Activated CD4-positive, alpha-beta memory T cell treated with anti-CD3 and anti-CD28 coated beads for 36 hours (primary cell): ENCODE results near the gene LRRIQ1. TPM values are rescaled to one million over a fixed set of nuclear protein-coding genes. Genes with fewer than 3 reads are reported as not detected.

ENCODE experiments used
- CTCF ChIA-PET: fragments of 350-600 bp; sonication (Branson Sonifier 250); formaldehyde crosslinking; loops from one replicate; lab custom pipeline; 2021; ENCODE audit warnings: antibody characterized with exemption, inconsistent platforms; lab: Charles Lee
- POLR2A ChIA-PET: fragments of 350-600 bp; sonication (Branson Sonifier 250); formaldehyde crosslinking; loops from one replicate; lab custom pipeline; 2021; ENCODE audit warnings: antibody characterized with exemption; lab: Charles Lee
- DNase-seq: peaks from one replicate; pipeline ENCODE4 v3.0.0-alpha.2; 2020
- H3K27ac Mint-ChIP-seq: one replicate; pipeline ENCODE4 v1.8.0; 2021; ENCODE audit warnings: mixed read lengths
- H3K27me3 Mint-ChIP-seq: one replicate; pipeline ENCODE4 v1.8.0; 2021; ENCODE audit warnings: mixed read lengths
- H3K36me3 Mint-ChIP-seq: one replicate; pipeline ENCODE4 v1.8.0; 2021; ENCODE audit warnings: mixed read lengths
- H3K4me1 Mint-ChIP-seq: one replicate; pipeline ENCODE4 v1.8.0; 2021; ENCODE audit warnings: low read depth, mixed read lengths
- H3K4me3 Mint-ChIP-seq: one replicate; pipeline ENCODE4 v1.8.0; 2021; ENCODE audit warnings: mild to moderate bottlenecking, mixed read lengths
- H3K9me3 Mint-ChIP-seq: one replicate; pipeline ENCODE4 v1.8.0; 2021; ENCODE audit warnings: mixed read lengths
- intact Hi-C: fragments of 100-400 bp; cut with micrococcal nuclease; formaldehyde crosslinking; loops from one replicate; pipeline ENCODE4 v1.15.1; 2023
- total RNA-seq, 2 experiments: library from RNA; stranded (reverse); gene quantifications; one replicate each; pipeline ENCODE4 v1.2.3, GENCODE V29; 2021

LRRIQ1 gene
- total RNA-seq, 2 experiments from 2014 or later: not detected

DNA sequence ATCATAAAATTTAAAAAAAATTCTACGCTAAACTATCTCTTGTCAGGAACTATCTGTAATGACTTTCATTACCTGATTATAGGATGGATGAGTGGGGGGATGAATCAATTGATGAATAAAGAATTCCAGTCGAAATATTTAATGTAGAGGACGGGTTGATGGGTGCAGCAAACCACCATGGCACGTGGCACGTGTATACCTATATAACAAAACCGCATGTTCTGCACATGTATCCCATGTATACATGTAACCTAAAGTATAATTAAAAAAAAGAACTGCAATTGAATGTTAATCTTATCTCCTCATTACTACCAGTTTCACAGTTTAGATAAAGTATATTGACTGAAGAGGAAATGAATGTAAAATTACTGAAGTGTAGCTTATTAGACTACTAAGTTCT lies 23.4 kb downstream of the LRRIQ1 start:
- no peak overlapping the region for H3K27ac Mint-ChIP-seq
- ChIA-PET CTCF (interaction anchor here (3.3 kb wide), 1 partner anchor 185 kb away, joined by 27 read pairs; no protein-coding TSS in a partner anchor), POLR2A (no interaction called here)
- no peak for DNase-seq
- intact Hi-C loops: no loop called here
- H3K4me3 Mint-ChIP-seq: no peak overlapping the region
- no peaks in the 10 kb centered on the region for H3K27me3 Mint-ChIP-seq
- no peaks in the 10 kb centered on the region for H3K36me3 Mint-ChIP-seq
- no peaks in the 10 kb centered on the region for H3K9me3 Mint-ChIP-seq
- H3K4me1 Mint-ChIP-seq: no peaks in the 10 kb centered on the region

DNA sequence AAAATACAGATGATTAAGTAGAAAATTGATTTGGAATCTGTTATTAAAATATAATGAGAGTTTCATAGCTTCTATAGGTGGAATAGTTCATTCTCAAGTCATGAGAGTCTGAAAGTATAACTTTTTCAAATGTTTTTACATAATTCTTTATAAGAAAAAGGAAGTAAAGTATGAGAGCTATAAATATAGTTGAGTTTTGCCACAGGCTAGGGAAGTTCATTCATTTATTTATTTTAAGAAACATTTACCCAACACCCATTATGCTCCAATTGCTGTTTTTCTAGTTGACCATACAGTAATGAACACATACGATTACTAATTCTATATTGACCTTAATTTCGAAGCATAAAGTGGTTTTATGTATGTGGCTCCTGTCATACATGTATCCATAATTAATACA lies 24.8 kb downstream of the LRRIQ1 start:
- no peak overlapping the region for H3K4me3 Mint-ChIP-seq
- CTCF ChIA-PET: no interaction called here
- H3K27ac Mint-ChIP-seq: no peak overlapping the region
- no peaks in the 10 kb centered on the region for H3K4me1 Mint-ChIP-seq
- POLR2A ChIA-PET: no interaction called here
- DNase-seq: no peak
- H3K36me3 Mint-ChIP-seq: no peaks in the 10 kb centered on the region
- H3K27me3 Mint-ChIP-seq: no peaks in the 10 kb centered on the region
- H3K9me3 Mint-ChIP-seq: no peaks in the 10 kb centered on the region
- intact Hi-C loops: no loop called here

DNA sequence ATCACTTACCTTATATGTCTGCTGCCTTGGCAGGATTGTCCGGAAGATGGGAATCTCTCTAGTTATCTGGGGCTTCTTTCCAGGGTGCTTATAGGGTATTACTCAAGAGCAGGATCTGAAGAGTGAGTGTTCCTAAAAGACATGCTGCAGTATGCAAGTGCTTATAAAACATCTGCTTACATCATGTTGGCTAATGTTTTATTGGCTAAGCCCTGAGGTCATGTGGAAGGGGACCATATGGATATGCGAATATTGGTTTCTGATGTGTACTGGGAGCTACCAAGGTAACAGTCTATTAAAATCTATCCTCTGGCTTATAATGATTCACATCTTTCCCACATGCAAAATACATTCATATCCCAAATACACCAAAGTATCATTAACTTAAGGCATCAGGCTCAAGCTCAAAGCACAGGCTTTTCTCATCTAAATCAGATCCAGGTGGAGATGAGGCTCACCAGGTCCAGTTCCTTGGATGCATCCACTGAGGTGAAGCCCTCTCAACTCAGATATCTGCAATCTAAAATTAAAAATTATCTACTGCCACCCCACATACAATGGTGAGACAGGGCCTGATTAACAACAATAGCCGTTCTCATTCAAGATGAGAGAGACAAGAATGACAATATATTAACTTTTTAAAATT lies 29.8 kb downstream of the LRRIQ1 start:
- Mint-ChIP-seq H3K4me1 (no peaks in the 10 kb centered on the region), H3K9me3 (no peaks in the 10 kb centered on the region), H3K4me3 (no peak overlapping the region), H3K27ac (no peak overlapping the region), H3K36me3 (no peaks in the 10 kb centered on the region), H3K27me3 (peaks cover 2% of the 10 kb centered on the region)
- intact Hi-C loops: no loop called here
- ChIA-PET CTCF (interaction anchor here (0.8 kb wide), 1 partner anchor 9 kb away, joined by 4 read pairs; no protein-coding TSS in a partner anchor), POLR2A (no interaction called here)
- no peak for DNase-seq

DNA sequence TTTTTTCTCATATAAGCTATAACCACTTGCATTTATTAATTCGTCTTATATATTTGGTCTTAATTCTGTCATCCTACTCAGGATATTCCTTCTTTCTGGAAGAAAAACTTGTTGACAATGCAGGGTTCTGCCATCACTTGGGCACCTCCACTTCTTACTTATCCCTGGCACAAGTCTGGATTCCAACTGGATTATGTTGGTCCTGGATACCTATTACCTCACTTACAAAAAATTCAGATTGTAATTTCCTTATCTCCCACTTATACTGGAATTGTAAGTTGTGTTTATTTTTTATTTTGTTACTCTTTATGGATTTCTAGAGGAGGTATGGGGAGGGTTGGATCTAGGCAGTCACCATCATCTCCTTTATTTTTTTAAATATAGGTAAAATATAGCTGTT lies 36.7 kb downstream of the LRRIQ1 start:
- H3K27me3 Mint-ChIP-seq: peaks cover 2% of the 10 kb centered on the region
- no peaks in the 10 kb centered on the region for H3K9me3 Mint-ChIP-seq
- DNase-seq: no peak
- intact Hi-C loops: loop anchor here (10.0 kb wide), 1 partner anchor 352 kb away; no protein-coding TSS in a partner anchor
- POLR2A ChIA-PET: no interaction called here
- H3K4me1 Mint-ChIP-seq: no peaks in the 10 kb centered on the region
- H3K36me3 Mint-ChIP-seq: no peaks in the 10 kb centered on the region
- CTCF ChIA-PET: no interaction called here
- H3K4me3 Mint-ChIP-seq: no peak overlapping the region
- no peak overlapping the region for H3K27ac Mint-ChIP-seq

DNA sequence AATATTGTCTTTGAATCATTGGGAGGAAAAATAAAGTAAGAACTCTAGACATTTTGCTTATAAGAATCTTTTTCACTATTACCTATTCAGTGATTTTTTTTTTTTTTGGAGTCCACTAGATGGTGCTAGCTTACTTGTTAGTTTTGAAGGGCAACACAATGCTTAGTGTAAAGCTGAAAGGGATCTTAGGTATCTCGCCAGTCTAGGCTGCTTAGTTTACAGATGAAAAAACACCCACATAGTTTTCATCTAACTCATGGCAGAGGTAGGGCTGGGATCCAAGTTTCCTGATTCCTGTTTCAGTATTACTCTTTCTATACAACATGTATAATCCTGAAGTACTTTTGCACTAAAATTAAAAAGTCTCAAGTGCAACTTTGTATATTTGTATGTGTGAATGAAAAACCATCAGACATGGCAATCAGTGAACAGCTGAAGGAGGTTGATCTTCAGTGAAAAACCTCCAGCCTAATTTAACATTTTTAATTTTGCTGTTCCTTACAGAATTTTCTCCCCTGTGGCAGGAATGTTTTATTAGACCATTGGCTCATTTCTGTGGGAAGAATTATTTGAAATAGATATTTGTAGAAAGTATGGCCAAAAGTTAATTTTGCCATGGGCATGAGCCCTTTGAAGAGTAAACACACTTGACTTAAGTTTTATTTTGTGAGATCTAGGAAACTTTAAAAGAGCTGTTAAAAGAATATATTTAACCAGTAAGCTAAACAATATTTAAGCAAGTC lies 40.7 kb downstream of the LRRIQ1 start:
- Mint-ChIP-seq H3K4me1 (no peaks in the 10 kb centered on the region), H3K27ac (no peak overlapping the region), H3K27me3 (no peaks in the 10 kb centered on the region), H3K36me3 (no peaks in the 10 kb centered on the region), H3K4me3 (no peak overlapping the region), H3K9me3 (no peaks in the 10 kb centered on the region)
- intact Hi-C loops: loop anchor here (2.0 to 10.0 kb wide), 3 partner anchors 348 to 844 kb away; partner anchors contain the start of gene NTS
- DNase-seq: no peak
- POLR2A ChIA-PET: no interaction called here
- CTCF ChIA-PET: no interaction called here

DNA sequence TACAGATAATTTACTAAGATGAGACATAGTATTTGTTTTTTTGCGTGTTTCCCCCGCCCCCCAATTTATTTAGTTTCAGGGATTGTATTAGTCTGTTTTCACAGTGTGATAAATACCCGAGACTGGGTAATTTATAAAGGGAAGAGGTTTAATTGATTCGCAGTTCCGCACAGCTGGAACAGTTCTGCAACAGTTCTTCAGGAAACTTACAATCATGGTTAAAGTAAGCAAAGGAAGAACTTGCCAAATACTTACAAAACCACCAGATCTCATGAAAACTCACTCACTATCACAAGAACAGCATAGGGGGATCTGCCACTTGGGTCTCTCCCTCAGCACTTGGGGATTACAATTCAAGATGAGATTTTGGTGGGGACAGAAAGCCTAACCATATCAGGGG lies 48.9 kb downstream of the LRRIQ1 start:
- ChIA-PET CTCF (no interaction called here), POLR2A (no interaction called here)
- no peaks in the 10 kb centered on the region for H3K4me1 Mint-ChIP-seq
- no peaks in the 10 kb centered on the region for H3K36me3 Mint-ChIP-seq
- no peak for DNase-seq
- H3K9me3 Mint-ChIP-seq: no peaks in the 10 kb centered on the region
- no peak overlapping the region for H3K27ac Mint-ChIP-seq
- H3K27me3 Mint-ChIP-seq: no peaks in the 10 kb centered on the region
- H3K4me3 Mint-ChIP-seq: no peak overlapping the region
- intact Hi-C loops: no loop called here

DNA sequence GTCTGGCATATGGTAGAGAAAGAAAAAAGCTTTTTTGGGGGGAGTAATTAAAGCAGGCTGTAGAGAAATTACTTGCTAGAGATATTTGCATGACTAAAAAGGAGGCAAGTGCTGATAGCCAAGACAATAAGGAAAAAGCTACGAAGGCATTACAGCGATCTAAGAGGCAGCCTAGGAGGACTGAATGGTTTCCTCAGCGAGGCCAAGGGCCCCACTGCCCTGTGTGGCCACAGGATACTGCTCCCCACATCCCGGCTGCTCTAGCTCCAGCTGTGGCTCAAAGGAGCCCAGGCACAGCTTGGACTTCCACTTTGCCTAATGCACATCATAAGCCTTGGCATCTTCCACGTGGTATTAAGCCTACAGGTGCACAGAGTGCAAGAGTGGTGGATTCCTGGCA lies 53.6 kb downstream of the LRRIQ1 start:
- intact Hi-C loops: no loop called here
- POLR2A ChIA-PET: no interaction called here

DNA sequence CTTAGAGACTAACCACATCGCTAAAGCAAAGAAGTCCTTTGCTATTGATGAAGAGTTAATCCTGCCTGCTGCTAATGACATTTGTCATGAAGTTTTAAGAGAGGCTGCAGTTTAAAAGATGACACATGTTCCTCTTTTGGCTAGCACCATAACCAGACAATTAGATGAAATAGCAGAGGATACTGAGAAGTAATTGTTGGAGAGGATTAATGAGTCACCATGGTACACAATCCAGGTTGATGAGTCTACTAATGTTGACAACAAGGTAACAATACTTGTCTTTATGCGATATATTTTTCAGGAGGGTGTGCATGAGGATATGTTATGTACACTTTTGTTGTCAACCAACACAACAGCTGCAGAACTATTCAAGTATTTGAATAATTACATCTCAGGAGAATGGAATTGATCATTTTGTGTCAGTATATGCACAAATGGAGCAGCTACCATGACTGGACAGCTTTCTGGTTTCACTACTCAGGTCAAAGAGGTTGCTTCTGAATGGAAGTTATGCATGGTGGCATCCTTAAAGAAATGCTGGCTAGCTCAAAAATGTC lies 56.7 kb downstream of the LRRIQ1 start:
- DNase-seq: no peak
- ChIA-PET CTCF (no interaction called here), POLR2A (no interaction called here)
- intact Hi-C loops: no loop called here
- Mint-ChIP-seq H3K27ac (no peak overlapping the region), H3K27me3 (no peaks in the 10 kb centered on the region), H3K4me1 (no peaks in the 10 kb centered on the region), H3K36me3 (no peaks in the 10 kb centered on the region), H3K4me3 (no peak overlapping the region), H3K9me3 (no peaks in the 10 kb centered on the region)

More for the DNA sequence above, 53.6 kb downstream of the LRRIQ1 start:
- H3K9me3 Mint-ChIP-seq: no peaks in the 10 kb centered on the region
- CTCF ChIA-PET: no interaction called here
- no peaks in the 10 kb centered on the region for H3K27me3 Mint-ChIP-seq
- no peak overlapping the region for H3K27ac Mint-ChIP-seq
- no peak overlapping the region for H3K4me3 Mint-ChIP-seq
- H3K36me3 Mint-ChIP-seq: no peaks in the 10 kb centered on the region
- DNase-seq: no peak
- H3K4me1 Mint-ChIP-seq: no peaks in the 10 kb centered on the region

DNA sequence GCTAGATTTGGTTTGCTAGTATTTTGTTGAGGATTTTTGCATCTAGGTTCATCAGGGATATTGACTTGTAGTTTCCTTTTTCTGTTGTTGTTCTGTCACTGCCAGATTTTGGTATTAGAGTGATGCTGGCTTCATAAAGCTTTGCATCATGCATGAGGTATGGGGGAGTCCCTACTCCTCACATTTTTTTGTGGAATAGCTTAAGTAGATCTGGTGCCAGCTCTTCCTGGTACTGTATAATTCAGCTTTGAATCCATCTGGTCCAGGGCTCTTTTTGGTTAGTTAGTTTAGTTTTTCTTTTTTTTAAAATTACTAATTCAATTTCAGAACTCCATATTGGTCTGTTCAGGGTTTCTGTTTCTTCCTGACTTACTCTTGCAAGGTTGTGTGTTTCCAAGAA lies 59.4 kb downstream of the LRRIQ1 start:
- DNase-seq: no peak
- H3K4me1 Mint-ChIP-seq: no peaks in the 10 kb centered on the region
- no peak overlapping the region for H3K27ac Mint-ChIP-seq
- intact Hi-C loops: no loop called here
- ChIA-PET POLR2A (no interaction called here), CTCF (no interaction called here)
- H3K36me3 Mint-ChIP-seq: no peaks in the 10 kb centered on the region
- H3K4me3 Mint-ChIP-seq: no peak overlapping the region
- no peaks in the 10 kb centered on the region for H3K9me3 Mint-ChIP-seq
- no peaks in the 10 kb centered on the region for H3K27me3 Mint-ChIP-seq

DNA sequence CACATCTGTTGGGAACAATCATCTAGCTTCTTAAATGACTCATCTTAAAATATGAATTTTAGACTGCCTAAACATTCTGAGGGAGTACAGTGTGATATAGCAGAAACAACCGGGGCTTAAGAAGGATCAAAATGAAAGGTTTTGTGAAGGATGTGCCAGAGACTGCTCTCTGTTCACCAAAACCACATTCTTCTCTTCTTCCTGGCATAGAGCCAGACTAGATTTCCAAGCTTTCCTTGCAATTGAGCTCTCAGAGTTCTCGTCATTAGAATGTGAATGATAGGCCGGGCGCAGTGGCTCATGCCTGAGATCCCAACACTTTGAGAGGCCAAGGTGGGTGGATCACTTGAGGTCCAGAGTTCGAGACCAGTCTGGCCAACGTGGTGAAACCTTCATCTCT lies 94.5 kb downstream of the LRRIQ1 start:
- peaks cover 4% of the 10 kb centered on the region for H3K9me3 Mint-ChIP-seq
- no peak overlapping the region for H3K4me3 Mint-ChIP-seq
- no peaks in the 10 kb centered on the region for H3K27me3 Mint-ChIP-seq
- no peak for DNase-seq
- H3K36me3 Mint-ChIP-seq: no peaks in the 10 kb centered on the region
- intact Hi-C loops: no loop called here
- POLR2A ChIA-PET: no interaction called here
- no peak overlapping the region for H3K27ac Mint-ChIP-seq
- CTCF ChIA-PET: no interaction called here
- H3K4me1 Mint-ChIP-seq: no peaks in the 10 kb centered on the region

DNA sequence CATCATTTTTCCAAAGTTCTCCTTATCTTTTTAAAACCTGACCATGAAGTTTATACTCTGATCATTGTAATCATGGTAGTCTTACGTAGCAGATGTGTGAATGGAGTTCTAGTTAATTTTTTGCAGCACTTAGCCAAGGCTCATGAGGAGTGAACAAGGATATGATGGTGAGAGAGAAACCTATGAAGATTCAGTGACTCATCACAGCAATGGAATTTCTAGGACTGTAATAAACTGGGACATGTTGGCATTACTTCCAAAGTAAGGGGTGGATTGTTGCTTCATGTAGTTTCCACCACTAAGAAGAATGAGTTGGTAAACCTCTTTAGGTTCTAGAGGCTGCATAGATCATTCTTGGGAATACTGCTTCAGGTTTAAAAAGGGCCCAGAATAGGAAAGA lies 102.7 kb downstream of the LRRIQ1 start:
- Mint-ChIP-seq H3K27me3 (no peaks in the 10 kb centered on the region), H3K4me3 (no peak overlapping the region), H3K9me3 (no peaks in the 10 kb centered on the region), H3K4me1 (no peaks in the 10 kb centered on the region), H3K36me3 (no peaks in the 10 kb centered on the region), H3K27ac (no peak overlapping the region)
- DNase-seq: no peak
- POLR2A ChIA-PET: no interaction called here
- CTCF ChIA-PET: no interaction called here
- intact Hi-C loops: no loop called here

DNA sequence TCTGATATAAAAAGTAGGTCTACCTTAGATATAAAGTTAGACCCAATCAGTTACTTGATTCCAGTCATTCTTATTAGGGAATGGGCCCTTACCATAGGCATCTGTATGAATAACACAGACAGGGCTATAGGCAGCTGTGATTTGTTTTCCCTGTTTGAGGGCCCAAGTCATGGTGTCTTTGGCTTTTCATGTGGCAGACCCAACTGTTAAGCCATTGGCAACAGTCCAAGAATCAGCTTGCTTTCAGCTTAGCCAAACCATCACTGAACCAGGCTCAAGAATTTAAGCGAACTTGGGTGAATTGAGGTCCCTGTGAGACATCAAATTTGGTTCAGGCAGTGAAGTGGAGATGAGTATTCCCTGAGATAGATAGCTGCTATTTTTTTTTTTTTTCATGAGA lies 111.2 kb downstream of the LRRIQ1 start:
- intact Hi-C loops: no loop called here
- Mint-ChIP-seq H3K27me3 (no peaks in the 10 kb centered on the region), H3K9me3 (no peaks in the 10 kb centered on the region), H3K36me3 (no peaks in the 10 kb centered on the region), H3K4me1 (no peaks in the 10 kb centered on the region), H3K27ac (no peak overlapping the region), H3K4me3 (no peak overlapping the region)
- POLR2A ChIA-PET: no interaction called here
- CTCF ChIA-PET: no interaction called here
- DNase-seq: no peak
